Smooth muscle cell (in vitro differentiated cells): ENCODE results near the gene PCP2. TPM values are rescaled to one million over a fixed set of nuclear protein-coding genes. Genes with fewer than 3 reads are reported as not detected.
"Not testable (repeated sequence)": the region's sequence is repeated elsewhere in the genome, so short reads cannot be mapped to it uniquely, and the experiment has no call there.

ENCODE experiments used
- DNase-seq: peaks from one replicate; lab custom pipeline; 2025; ENCODE audit not compliant: unreplicated experiment; lab: John Stamatoyannopoulos, UW
- H2AFZ ChIP-seq: fragments of 200-600 bp; sonication (generic); 2 replicates; pipeline ENCODE4 v1.6.0; 2016; ENCODE audit warnings: antibody characterized with exemption, low read depth, mild to moderate bottlenecking
- H3F3A ChIP-seq: fragments of 200-600 bp; sonication (generic); 2 replicates; pipeline ENCODE4 v1.6.0; 2017; ENCODE audit warnings: antibody characterized with exemption, low read depth
- H3K27ac ChIP-seq: fragments of 200-600 bp; sonication (generic); 2 replicates; pipeline ENCODE4 v1.5.1; 2016; ENCODE audit warnings: low read depth, mild to moderate bottlenecking
- H3K27me3 ChIP-seq: fragments of 200-600 bp; sonication (generic); 2 replicates; pipeline ENCODE4 v1.6.1; 2016; ENCODE audit warnings: low read depth, mild to moderate bottlenecking
- H3K36me3 ChIP-seq: fragments of 200-600 bp; sonication (generic); 2 replicates; pipeline ENCODE4 v1.5.1; 2016; ENCODE audit warnings: low read depth
- H3K4me1 ChIP-seq: fragments of 200-600 bp; sonication (generic); 2 replicates; pipeline ENCODE4 v1.5.1; 2016; ENCODE audit warnings: low read depth
- H3K4me2 ChIP-seq: fragments of 200-600 bp; sonication (generic); 2 replicates; pipeline ENCODE4 v1.6.0; 2016; ENCODE audit warnings: mild to moderate bottlenecking
- H3K4me3 ChIP-seq: fragments of 200-600 bp; sonication (generic); 2 replicates; pipeline ENCODE4 v1.5.1; 2016; ENCODE audit warnings: mild to moderate bottlenecking
- H3K79me2 ChIP-seq: fragments of 200-600 bp; sonication (generic); 2 replicates; pipeline ENCODE4 v1.6.0; 2016; ENCODE audit warnings: low read depth, mild to moderate bottlenecking
- H3K9ac ChIP-seq: fragments of 200-600 bp; sonication (generic); 2 replicates; pipeline ENCODE4 v1.6.0; 2016; ENCODE audit warnings: low read depth
- H3K9me3 ChIP-seq: fragments of 200-600 bp; sonication (generic); replicated peaks from 2 replicates; pipeline ENCODE4 v1.5.1; 2016; ENCODE audit warnings: low read depth
- H4K20me1 ChIP-seq: fragments of 200-600 bp; sonication (generic); 2 replicates; pipeline ENCODE4 v1.6.0; 2016; ENCODE audit warnings: low read depth
- CTCF ChIP-seq: fragments of 200-600 bp; sonication (generic); IDR thresholded peaks from 2 replicates; pipeline ENCODE4 v1.5.1; 2017; ENCODE audit warnings: borderline replicate concordance, mild to moderate bottlenecking, antibody characterized with exemption; ENCODE audit not compliant: insufficient read depth, poor library complexity, severe bottlenecking
- WGBS: methylation state at CpG from one replicate; pipeline ENCODE4 v1.1.7; 2016; ENCODE audit warnings: low lambda C conversion rate; 5-methylcytosine and 5-hydroxymethylcytosine counted together
- polyA plus RNA-seq: library from polyadenylated mRNA; unstranded; fragments of >200 nt; fragmentation: Nextera tagmentation; extraction: Ambion mirVana; gene quantifications from 2 replicates; pipeline ENCODE4 v1.2.1, GENCODE V29; 2016
- total RNA-seq: library from RNA; depleted of rRNA; stranded (reverse); fragments of >200 nt; gene quantifications from 2 replicates; pipeline ENCODE4 v1.2.3, GENCODE V29; 2014

Gene PCP2
- total and polyA plus RNA-seq, 2 experiments from 2014 or later: 0.35 TPM; not detected in 1

GRCh38 chr19:7644550-7644877 lies 11.0 kb upstream of the PCP2 start:
- Histone ChIP-seq H2AFZ (no peak overlapping the region), H3K27me3 (no peaks in the 10 kb centered on the region), H3K9me3 (no peaks in the 10 kb centered on the region), H4K20me1 (no peaks in the 10 kb centered on the region), H3K9ac (no peak overlapping the region), H3K4me3 (no peak overlapping the region), H3K79me2 (no peaks in the 10 kb centered on the region), H3K36me3 (no peaks in the 10 kb centered on the region), H3K4me2 (no peak overlapping the region), H3K27ac (no peak overlapping the region), H3K4me1 (no peaks in the 10 kb centered on the region), H3F3A (no peaks in the 10 kb centered on the region)
- no peak for TF ChIP-seq CTCF
- no peak for DNase-seq
- WGBS: 96% methylated on average over 20 of the region's 20 CpGs

- not testable (repeated sequence) for H3K36me3 ChIP-seq, H3K9ac ChIP-seq, H3F3A ChIP-seq, H3K79me2 ChIP-seq, H3K9me3 ChIP-seq, H3K4me3 ChIP-seq, H4K20me1 ChIP-seq, H3K4me2 ChIP-seq, H3K27me3 ChIP-seq, H3K27ac ChIP-seq, H2AFZ ChIP-seq, DNase-seq, H3K4me1 ChIP-seq
- WGBS: 84% methylated on average over 7 of the region's 10 CpGs
These were observed 10.4 kb upstream of the PCP2 start for GRCh38 chr19:7643629-7644549.

DNA sequence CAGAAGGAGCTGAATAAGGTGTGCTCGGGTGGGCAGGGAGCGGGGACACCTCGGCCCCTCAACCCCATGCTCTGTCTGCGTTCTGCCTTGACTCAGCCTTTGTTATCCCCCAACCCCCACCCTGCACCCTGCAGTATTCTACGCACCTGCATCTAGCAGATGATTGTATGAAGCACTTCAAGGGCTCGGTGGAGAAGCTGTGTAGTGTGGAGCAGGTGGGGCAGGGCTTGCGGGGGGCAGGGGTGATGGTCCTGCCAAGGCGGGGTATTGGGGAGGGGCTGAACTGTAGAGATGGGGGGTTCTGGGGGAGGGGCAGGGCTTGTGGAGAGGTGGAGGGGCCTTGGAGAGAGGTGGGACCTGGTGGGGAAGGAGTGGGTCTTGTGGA lies 9.5 kb upstream of the PCP2 start:
- H4K20me1 ChIP-seq: no peaks in the 10 kb centered on the region
- no peak overlapping the region for H3K9ac ChIP-seq
- H3K4me3 ChIP-seq: no peak overlapping the region
- H3K27me3 ChIP-seq: peaks cover under 1% of the 10 kb centered on the region
- DNase-seq: no peak
- no peak overlapping the region for H3K4me2 ChIP-seq
- H3K4me1 ChIP-seq: no peaks in the 10 kb centered on the region
- 96% methylated on average over 8 of the region's 8 CpGs for WGBS
- H3K36me3 ChIP-seq: no peaks in the 10 kb centered on the region
- no peaks in the 10 kb centered on the region for H3F3A ChIP-seq
- no peak overlapping the region for H3K27ac ChIP-seq
- H2AFZ ChIP-seq: no peak overlapping the region
- no peaks in the 10 kb centered on the region for H3K9me3 ChIP-seq
- TF ChIP-seq CTCF: no peak
- no peaks in the 10 kb centered on the region for H3K79me2 ChIP-seq

DNA sequence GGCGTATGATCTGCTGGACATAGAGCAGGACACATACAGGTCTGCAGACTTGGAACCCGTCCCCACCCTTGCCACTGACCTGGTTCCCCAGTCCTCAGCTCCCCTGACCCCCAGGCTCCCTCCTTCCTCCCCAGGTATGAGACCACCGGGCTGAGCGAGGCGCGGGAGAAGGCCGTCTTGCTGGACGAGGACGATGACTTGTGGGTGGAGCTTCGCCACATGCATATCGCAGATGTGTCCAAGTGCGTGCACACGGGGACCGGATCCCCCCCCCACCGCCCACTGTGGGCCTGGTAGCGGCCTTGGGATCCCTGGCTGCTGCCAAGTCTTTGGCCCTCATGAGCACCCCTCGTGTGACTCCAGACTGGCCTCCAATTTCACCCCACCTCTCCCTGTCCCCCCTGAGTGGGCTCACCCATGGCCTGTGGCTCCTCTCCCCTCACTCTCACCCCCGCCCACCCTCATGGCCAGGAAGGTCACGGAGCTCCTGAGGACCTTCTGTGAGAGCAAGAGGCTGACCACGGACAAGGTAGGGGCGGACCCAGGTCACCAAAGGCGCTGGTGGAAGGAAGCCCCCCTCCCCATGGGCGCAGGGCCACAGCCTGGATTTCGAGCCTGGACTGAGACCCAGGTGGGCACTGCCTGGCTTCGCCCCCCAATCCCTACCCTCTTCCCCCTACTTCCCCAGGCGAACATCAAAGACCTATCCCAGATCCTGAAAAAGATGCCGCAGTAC lies 8.9 kb upstream of the PCP2 start:
- DNase-seq: no peak
- 95% methylated on average over 25 of the region's 27 CpGs for WGBS
- peaks cover 6% of the 10 kb centered on the region for H3K27me3 ChIP-seq
- no peaks in the 10 kb centered on the region for H3K79me2 ChIP-seq
- no peaks in the 10 kb centered on the region for H3K36me3 ChIP-seq
- no peak overlapping the region for H3K27ac ChIP-seq
- H3K9me3 ChIP-seq: no peaks in the 10 kb centered on the region
- no peaks in the 10 kb centered on the region for H4K20me1 ChIP-seq
- no peak for TF ChIP-seq CTCF
- no peak overlapping the region for H3K9ac ChIP-seq
- no peaks in the 10 kb centered on the region for H3F3A ChIP-seq
- H3K4me2 ChIP-seq: no peak overlapping the region
- H3K4me3 ChIP-seq: no peak overlapping the region
- no peak overlapping the region for H2AFZ ChIP-seq
- H3K4me1 ChIP-seq: no peaks in the 10 kb centered on the region
